ENCODE measurements around the gene TAC3.

Gene TAC3

GRCh38 chr12:57044889-57045288 lies 28.6 kb upstream of the TAC3 start:
- no peak overlapping the region for H3K4me3 ChIP-seq (ENCODE audit: low read depth, low read length)
- no peak for TF ChIP-seq CTCF (IDR thresholded peaks at IDR 0.05; ENCODE audit: low read depth, low read length)

- no peak overlapping the region for H3K4me3 ChIP-seq (ENCODE audit: low read depth, low read length)
- no peak for TF ChIP-seq CTCF (IDR thresholded peaks at IDR 0.05; ENCODE audit: low read depth, low read length)
Observed at GRCh38 chr12:57044468-57044867, 28.1 kb upstream of the TAC3 start.

GRCh38 chr12:57042695-57043094 lies 26.4 kb upstream of the TAC3 start:
- H3K4me3 ChIP-seq (ENCODE audit: low read depth, low read length) = no peak overlapping the region
- no peak for TF ChIP-seq CTCF (IDR thresholded peaks at IDR 0.05; ENCODE audit: low read depth, low read length)

- TF ChIP-seq CTCF (IDR thresholded peaks at IDR 0.05; ENCODE audit: low read depth, low read length) = no peak
Observed at GRCh38 chr12:57040750-57041149, 24.4 kb upstream of the TAC3 start.

GRCh38 chr12:57040211-57040610 lies 23.9 kb upstream of the TAC3 start:
- TF ChIP-seq CTCF (IDR thresholded peaks at IDR 0.05; ENCODE audit: low read depth, low read length) = no peak

More at GRCh38 chr12:57040750-57041149, 24.4 kb upstream of the TAC3 start:
- no peak overlapping the region for H3K4me3 ChIP-seq (ENCODE audit: low read depth, low read length)

GRCh38 chr12:57039016-57039798 lies 22.9 kb upstream of the TAC3 start:
- no peak overlapping the region for H3K4me3 ChIP-seq (ENCODE audit: low read depth, low read length)
- TF ChIP-seq CTCF (IDR thresholded peaks at IDR 0.05; ENCODE audit: low read depth, low read length) = no peak

More at GRCh38 chr12:57040211-57040610, 23.9 kb upstream of the TAC3 start:
- no peak overlapping the region for H3K4me3 ChIP-seq (ENCODE audit: low read depth, low read length)

- no peak overlapping the region for H3K4me3 ChIP-seq (ENCODE audit: low read depth, low read length)
- no peak for TF ChIP-seq CTCF (IDR thresholded peaks at IDR 0.05; ENCODE audit: low read depth, low read length)
Observed at GRCh38 chr12:57037264-57037663, 20.9 kb upstream of the TAC3 start.
